IMR-90 (cell line): ENCODE measurements around the gene FBXW11. TPM values are rescaled to one million over a fixed set of nuclear protein-coding genes. Genes with fewer than 3 reads are reported as not detected.

Source experiments
- ATAC-seq: fragments of 200-7000 bp; cut with Tn5 transposase; 2 replicates; pipeline ENCODE4 v1.9.1; 2020; ENCODE audit warnings: low read depth, mild to moderate bottlenecking, moderate library complexity
- BruUV-seq: library from RNA; stranded (reverse); fragments of 400-500 nt; replicated peaks from 2 replicates; lab custom pipeline; 2021; lab: Mats Ljungman, UMichigan
- CTCF ChIA-PET: fragments of 300-600 bp; formaldehyde crosslinking; extraction: SDS; loops from one replicate; lab custom pipeline; 2021; ENCODE audit warnings: antibody characterized with exemption; lab: Yijun Ruan, JAX
- POLR2A ChIA-PET: fragments of 300-600 bp; sonication (Branson Sonifier 250); formaldehyde crosslinking; loops from one replicate; lab custom pipeline; 2022; ENCODE audit warnings: antibody characterized with exemption; ENCODE audit not compliant: unreplicated experiment; lab: Charles Lee
- DNase-seq: peaks from one replicate; pipeline ENCODE4 v3.0.0; 2013
- H2AFZ ChIP-seq: replicated peaks from 2 replicates; pipeline ENCODE3; 2013; ENCODE audit warnings: low read length, mild to moderate bottlenecking; ENCODE audit not compliant: poor library complexity
- H2AK5ac ChIP-seq: 2 replicates; pipeline ENCODE4 v1.6.1; 2013; ENCODE audit warnings: low read depth, low read length, inconsistent platforms
- H2AK9ac ChIP-seq: replicated peaks from 2 replicates; pipeline ENCODE3; 2013; ENCODE audit warnings: mild to moderate bottlenecking, low read depth, low read length, moderate library complexity; ENCODE audit not compliant: poor library complexity
- H2BK120ac ChIP-seq: 2 replicates; pipeline ENCODE4 v1.6.1; 2013; ENCODE audit warnings: low read depth, low read length, inconsistent platforms
- H2BK15ac ChIP-seq: 3 replicates; pipeline ENCODE4 v1.6.1; 2013; ENCODE audit warnings: low read depth, low read length, inconsistent platforms
- H2BK20ac ChIP-seq: 2 replicates; pipeline ENCODE4 v1.6.1; 2013; ENCODE audit warnings: low read depth, mild to moderate bottlenecking, inconsistent platforms, low read length, moderate library complexity
- H2BK5ac ChIP-seq: 2 replicates; pipeline ENCODE4 v1.6.1; 2013; ENCODE audit warnings: mild to moderate bottlenecking, low read depth, low read length, inconsistent platforms; ENCODE audit not compliant: poor library complexity, severe bottlenecking
- H3K14ac ChIP-seq: replicated peaks from 2 replicates; pipeline ENCODE4 v1.6.1; 2013; ENCODE audit warnings: low read depth, low read length, inconsistent platforms
- H3K18ac ChIP-seq: 2 replicates; pipeline ENCODE4 v1.6.1; 2013; ENCODE audit warnings: low read depth, low read length, control low read depth
- H3K23ac ChIP-seq: 2 replicates; pipeline ENCODE4 v1.6.1; 2013; ENCODE audit warnings: low read depth, low read length, inconsistent platforms
- H3K27ac ChIP-seq: 2 replicates; pipeline ENCODE4 v1.5.1; 2013; ENCODE audit warnings: mild to moderate bottlenecking, control low read depth, low read length; ENCODE audit not compliant: insufficient read depth
- H3K27me3 ChIP-seq: 2 replicates; pipeline ENCODE4 v1.6.1; 2013; ENCODE audit warnings: low read length; ENCODE audit not compliant: control insufficient read depth, insufficient read depth
- H3K36me3 ChIP-seq: 2 replicates; pipeline ENCODE4 v1.6.1; 2013; ENCODE audit warnings: low read length, mixed read lengths; ENCODE audit not compliant: control insufficient read depth, insufficient read depth
- H3K4ac ChIP-seq: 2 replicates; pipeline ENCODE4 v1.6.1; 2013; ENCODE audit warnings: low read depth, low read length, inconsistent platforms
- H3K4me1 ChIP-seq: 2 replicates; pipeline ENCODE4 v1.6.1; 2013; ENCODE audit warnings: low read length, mixed read lengths; ENCODE audit not compliant: control insufficient read depth, insufficient read depth
- H3K4me2 ChIP-seq: 2 replicates; pipeline ENCODE4 v1.6.1; 2013; ENCODE audit warnings: low read depth, mild to moderate bottlenecking, control low read depth, low read length, moderate library complexity
- H3K4me3 ChIP-seq: 2 replicates; pipeline ENCODE4 v1.5.1; 2013; ENCODE audit warnings: low read depth, mild to moderate bottlenecking, control low read depth, low read length, moderate library complexity; ENCODE audit not compliant: insufficient read depth
- H3K56ac ChIP-seq: 2 replicates; pipeline ENCODE4 v1.6.1; 2013; ENCODE audit warnings: low read length, inconsistent platforms; ENCODE audit not compliant: insufficient read depth; ENCODE audit errors: extremely low read depth
- H3K79me1 ChIP-seq, 2 experiments: 2 replicates each; pipeline ENCODE4 v1.6.1; 2013; ENCODE audit warnings: low read length in 2 of 2, inconsistent platforms in 1 of 2, low read depth in 1 of 2
- H3K9ac ChIP-seq: 2 replicates; pipeline ENCODE4 v1.6.1; 2013; ENCODE audit warnings: low read depth, low read length, control low read depth
- H3K9me1 ChIP-seq: 2 replicates; pipeline ENCODE4 v1.6.1; 2013; ENCODE audit warnings: low read length, inconsistent platforms; ENCODE audit not compliant: insufficient read depth
- H3K9me3 ChIP-seq: 2 replicates; pipeline ENCODE4 v1.6.1; 2013; ENCODE audit warnings: low read length; ENCODE audit not compliant: control insufficient read depth, insufficient read depth
- H4K20me1 ChIP-seq: 2 replicates; pipeline ENCODE4 v1.6.1; 2013; ENCODE audit warnings: low read length, inconsistent platforms; ENCODE audit not compliant: insufficient read depth
- H4K5ac ChIP-seq: 2 replicates; pipeline ENCODE4 v1.6.1; 2013; ENCODE audit warnings: mild to moderate bottlenecking, low read depth, low read length, control low read depth
- H4K8ac ChIP-seq, 2 experiments: 2 replicates each; pipeline ENCODE4 v1.6.1; 2013; ENCODE audit warnings: low read depth in 2 of 2, low read length in 2 of 2, control low read depth in 1 of 2, inconsistent platforms in 1 of 2
- H4K91ac ChIP-seq: 2 replicates; pipeline ENCODE4 v1.6.1; 2013; ENCODE audit warnings: low read depth, low read length, inconsistent platforms; ENCODE audit not compliant: insufficient read depth
- BHLHE40 ChIP-seq: fragments of 150-350 bp; IDR thresholded peaks from 2 replicates; pipeline ENCODE4 v1.6.1; 2016; ENCODE audit warnings: mild to moderate bottlenecking, low read depth, low read length
- CEBPB ChIP-seq: IDR thresholded peaks from 2 replicates; pipeline ENCODE4 v1.6.1; 2012; ENCODE audit warnings: low read depth, low read length, improper control_type of control experiment
- CHD1 ChIP-seq: IDR thresholded peaks from 2 replicates; pipeline ENCODE4 v1.6.1; 2012; ENCODE audit warnings: low read depth, low read length, improper control_type of control experiment
- CTCF ChIP-seq: conservative IDR thresholded peaks from 2 replicates; pipeline ENCODE4 v1.5.1; 2012; ENCODE audit warnings: mild to moderate bottlenecking, low read depth, low read length, improper control_type of control experiment
- ELK1 ChIP-seq: fragments of 150-350 bp; IDR thresholded peaks from 2 replicates; pipeline ENCODE4 v1.6.1; 2016; ENCODE audit warnings: low read depth, mild to moderate bottlenecking, low read length, moderate library complexity, borderline replicate concordance
- FOS ChIP-seq: fragments of 150-350 bp; IDR thresholded peaks from 2 replicates; pipeline ENCODE4 v1.6.1; 2016; ENCODE audit warnings: low read depth, low read length
- MAZ ChIP-seq: IDR thresholded peaks from 2 replicates; pipeline ENCODE4 v1.6.1; 2012; ENCODE audit warnings: low read depth, mild to moderate bottlenecking, low read length, improper control_type of control experiment, moderate library complexity, borderline replicate concordance
- MXI1 ChIP-seq: IDR thresholded peaks from 2 replicates; pipeline ENCODE4 v1.6.1; 2012; ENCODE audit warnings: low read depth, mild to moderate bottlenecking, low read length, moderate library complexity, borderline replicate concordance
- POLR2A ChIP-seq: IDR thresholded peaks from 2 replicates; pipeline ENCODE4 v1.6.1; 2012; ENCODE audit warnings: mild to moderate bottlenecking, low read depth, low read length
- RAD21 ChIP-seq: IDR thresholded peaks from 2 replicates; pipeline ENCODE4 v1.6.1; 2012; ENCODE audit warnings: low read length, improper control_type of control experiment
- RCOR1 ChIP-seq: IDR thresholded peaks from 2 replicates; pipeline ENCODE4 v1.6.1; 2012; ENCODE audit warnings: mild to moderate bottlenecking, low read length, improper control_type of control experiment; ENCODE audit not compliant: insufficient replicate concordance
- RFX5 ChIP-seq: IDR thresholded peaks from 2 replicates; pipeline ENCODE4 v1.8.0; 2012; ENCODE audit warnings: low read depth, mild to moderate bottlenecking, low read length, moderate library complexity
- USF2 ChIP-seq: fragments of 150-350 bp; IDR thresholded peaks from 2 replicates; pipeline ENCODE4 v1.6.1; 2017; ENCODE audit warnings: mild to moderate bottlenecking, antibody characterized with exemption, low read length, low read depth
- WGBS, 2 experiments: methylation state at CpG; one replicate each; pipeline versions ENCODE4 v1.1.5 to v1.1.7; 2013; ENCODE audit warnings: missing lambda C conversion rate in 2 of 2; ENCODE audit not compliant: insufficient read length in 1 of 2; ENCODE audit errors: extremely low coverage in 2 of 2; 5-methylcytosine and 5-hydroxymethylcytosine counted together
- dilution Hi-C: fragments of 300-500 bp; cut with HindIII; formaldehyde crosslinking; loops from one replicate; pipeline ENCODE4 v1.14.3; 2018; ENCODE audit warnings: low sequenced_read_pairs; ENCODE audit not compliant: unreplicated experiment
- in situ Hi-C: fragments of 300-500 bp; cut with MboI; formaldehyde crosslinking; loops from 3 replicates; pipeline ENCODE4 v1.14.3; 2019; ENCODE audit warnings: low sequenced_read_pairs, inconsistent platforms, mixed read lengths
- intact Hi-C: fragments of 100-400 bp; cut with micrococcal nuclease; formaldehyde crosslinking; loops from 2 replicates; pipeline ENCODE4 v1.10.0; 2022
- polyA plus RNA-seq, 3 experiments: library from polyadenylated mRNA; depleted of rRNA; stranded (reverse); fragments of >200 nt; gene quantifications; 2 replicates each; pipeline ENCODE4 v1.2.3, GENCODE V29; 2012; ENCODE audit warnings: low replicate concordance in 1 of 3
- total RNA-seq: library from RNA; depleted of rRNA; stranded (reverse); fragments of >200 nt; gene quantifications from 2 replicates; pipeline ENCODE4 v1.2.3, GENCODE V29; 2012

FBXW11 gene
- total and polyA plus RNA-seq, 2 of the 4 experiments (the other 2 are of a cell fraction), result 34.3 to 97.1 TPM

- H3K79me1 ChIP-seq, result no peaks in the 10 kb centered on the region
- DNase-seq (no peak), ATAC-seq (no peak)
- 89% methylated on average over 7 of the region's 11 CpGs; no CpG with 5 or more reads in 1 of the 2 experiments for WGBS, 2 experiments
- H2BK20ac ChIP-seq, result no peak overlapping the region
- H2AK5ac ChIP-seq, result no peak overlapping the region
- no peaks in the 10 kb centered on the region for H3K4me1 ChIP-seq
- CTCF ChIA-PET, result interaction anchor here (2.4 kb wide), 1 partner anchor 426 kb away, joined by 11 read pairs; the partner anchor contains the start of gene FGF18
- no peaks in the 10 kb centered on the region for H4K20me1 ChIP-seq
- H3K9me1 ChIP-seq, result 0 out of 2 replicates have a peak, but pooled peaks cover 2% of the 10 kb centered on the region
- no peak overlapping the region for H2BK120ac ChIP-seq
- H3K56ac ChIP-seq, result no peak overlapping the region
- H4K8ac ChIP-seq, result no peak overlapping the region
- H3K9ac ChIP-seq, result no peak overlapping the region
- no peak overlapping the region for H2AFZ ChIP-seq
- POLR2A ChIA-PET, result no interaction called here
- no TSS peak for BruUV-seq
- no peaks in the 10 kb centered on the region for H3K9me3 ChIP-seq
- no peak overlapping the region for H4K91ac ChIP-seq
- intact Hi-C loops, result loop anchor here (1.0 to 5.0 kb wide), 2 partner anchors 36 to 218 kb away; no protein-coding TSS in a partner anchor
- H3K4ac ChIP-seq, result no peak overlapping the region
- no peak overlapping the region for H3K18ac ChIP-seq
- H2AK9ac ChIP-seq, result no peak overlapping the region
- dilution Hi-C loops, result no loop called here
- H3K4me3 ChIP-seq, result no peak overlapping the region
- in situ Hi-C loops, result no loop called here
- no peak overlapping the region for H3K27ac ChIP-seq
- no peak overlapping the region for H3K4me2 ChIP-seq
- no peak overlapping the region for H3K23ac ChIP-seq
- H3K27me3 ChIP-seq, result no peaks in the 10 kb centered on the region
- TF ChIP-seq CTCF (no peak), RCOR1 (no peak), RFX5 (no peak), USF2 (no peak), CHD1 (no peak), FOS (no peak), BHLHE40 (no peak), POLR2A (no peak), ELK1 (no peak), MXI1 (no peak), MAZ (no peak), RAD21 (no peak), CEBPB (no peak)
- no peak overlapping the region for H2BK15ac ChIP-seq
- no peak overlapping the region for H2BK5ac ChIP-seq
- H3K14ac ChIP-seq, result no peak overlapping the region
- H3K36me3 ChIP-seq, result no peaks in the 10 kb centered on the region
- no peak overlapping the region for H4K5ac ChIP-seq
Measured at GRCh38 chr5:171845040-171845630, 161.3 kb downstream of the FBXW11 start.
